ENCODE data around the gene C2orf72. TPM values are rescaled to one million over a fixed set of nuclear protein-coding genes. Genes with fewer than 3 reads are reported as not detected.

The C2orf72 gene
- total RNA-seq, 4 donors from 2014 or later = 2.6 to 9.0 (median 5.8) TPM

DNA sequence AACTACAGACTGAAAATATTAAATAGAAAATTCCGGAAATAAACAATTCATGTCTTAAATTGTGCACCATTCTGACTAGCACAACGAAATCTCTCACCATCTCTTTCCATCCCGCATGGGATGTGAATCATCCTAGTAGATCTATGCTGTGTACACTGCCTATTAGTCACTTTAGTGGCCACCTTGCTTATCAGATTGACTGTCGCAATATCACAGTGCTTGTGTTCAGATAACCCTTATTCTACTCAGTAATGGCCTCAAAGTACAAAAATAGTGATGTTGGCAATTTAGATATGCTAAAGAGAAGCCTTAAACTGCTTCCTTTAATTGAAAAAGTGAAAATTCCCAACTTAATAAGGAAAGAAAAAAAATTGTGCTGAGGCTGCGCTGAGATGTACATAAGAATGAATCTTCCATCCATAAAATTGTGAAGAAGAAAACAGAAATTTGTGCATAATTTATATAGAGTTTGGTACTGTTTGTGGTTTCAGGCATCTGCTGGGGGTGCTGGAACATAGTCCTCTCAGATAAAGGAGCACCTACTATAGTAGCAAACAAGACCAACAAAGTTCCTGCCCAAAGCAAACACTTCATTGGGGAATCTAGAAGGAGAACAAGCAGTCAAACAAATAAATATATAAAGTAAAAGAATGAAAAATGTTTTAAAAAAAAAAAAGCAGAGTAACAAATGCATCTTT is 31.4 kb downstream of the C2orf72 start:
- Histone ChIP-seq H3K36me3 (peaks cover 87% of the 10 kb centered on the region), H3K27me3 (no peaks in the 10 kb centered on the region), H3K9me3 (no peaks in the 10 kb centered on the region), H3K4me3 (no peak overlapping the region), H3K27ac (no peak overlapping the region), H3K4me1 (no peaks in the 10 kb centered on the region)
- DNase-seq (ENCODE audit: low spot score in 2 of 2) = no peak
- TF ChIP-seq POLR2A (IDR thresholded peaks at IDR 0.05) = no peak
- no peak for TF ChIP-seq POLR2AphosphoS5 (IDR thresholded peaks at IDR 0.05)
- no peak for TF ChIP-seq EP300 (IDR thresholded peaks at IDR 0.05)
- TF ChIP-seq, protein P1, sequence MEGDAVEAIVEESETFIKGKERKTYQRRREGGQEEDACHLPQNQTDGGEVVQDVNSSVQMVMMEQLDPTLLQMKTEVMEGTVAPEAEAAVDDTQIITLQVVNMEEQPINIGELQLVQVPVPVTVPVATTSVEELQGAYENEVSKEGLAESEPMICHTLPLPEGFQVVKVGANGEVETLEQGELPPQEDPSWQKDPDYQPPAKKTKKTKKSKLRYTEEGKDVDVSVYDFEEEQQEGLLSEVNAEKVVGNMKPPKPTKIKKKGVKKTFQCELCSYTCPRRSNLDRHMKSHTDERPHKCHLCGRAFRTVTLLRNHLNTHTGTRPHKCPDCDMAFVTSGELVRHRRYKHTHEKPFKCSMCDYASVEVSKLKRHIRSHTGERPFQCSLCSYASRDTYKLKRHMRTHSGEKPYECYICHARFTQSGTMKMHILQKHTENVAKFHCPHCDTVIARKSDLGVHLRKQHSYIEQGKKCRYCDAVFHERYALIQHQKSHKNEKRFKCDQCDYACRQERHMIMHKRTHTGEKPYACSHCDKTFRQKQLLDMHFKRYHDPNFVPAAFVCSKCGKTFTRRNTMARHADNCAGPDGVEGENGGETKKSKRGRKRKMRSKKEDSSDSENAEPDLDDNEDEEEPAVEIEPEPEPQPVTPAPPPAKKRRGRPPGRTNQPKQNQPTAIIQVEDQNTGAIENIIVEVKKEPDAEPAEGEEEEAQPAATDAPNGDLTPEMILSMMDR (IDR thresholded peaks at IDR 0.05) = no peak
- WGBS = 87% methylated on average over 5 of the region's 5 CpGs

DNA sequence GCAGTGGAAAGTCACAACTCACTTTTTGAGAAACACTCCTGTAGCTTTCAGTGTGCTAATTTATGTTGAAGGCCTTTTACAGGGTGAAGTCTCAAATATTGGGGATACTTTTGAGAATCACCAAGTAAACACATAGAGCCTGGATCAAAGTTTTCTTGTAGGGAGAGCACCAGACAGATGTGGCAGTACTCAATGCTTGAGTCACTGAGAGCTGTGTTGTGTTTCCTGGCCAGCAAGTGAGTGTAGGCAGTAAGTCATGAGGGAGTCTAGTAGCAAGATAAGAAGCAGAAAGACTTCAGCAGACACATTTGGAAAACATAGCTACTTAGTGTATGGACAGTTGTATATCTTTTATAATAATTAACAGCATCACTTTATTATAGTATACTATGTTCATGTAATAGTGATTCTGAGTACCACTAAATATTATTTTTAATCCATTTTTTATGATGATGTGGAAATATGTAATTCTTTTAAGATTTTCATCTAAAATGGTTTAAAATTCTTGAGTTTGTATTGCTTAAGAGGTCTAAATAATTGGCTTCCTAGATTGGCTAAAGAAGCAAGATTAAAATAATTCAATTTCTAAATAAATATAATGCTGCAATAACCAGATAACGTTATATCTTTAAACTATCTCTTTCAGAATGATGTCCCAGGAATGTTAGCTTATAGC is 32.2 kb downstream of the C2orf72 start:
- no peaks in the 10 kb centered on the region for H3K9me3 ChIP-seq
- WGBS = 80% methylated on average over 1 of the region's 1 CpG
- no peaks in the 10 kb centered on the region for H3K27me3 ChIP-seq
- no peak overlapping the region for H3K4me3 ChIP-seq
- H3K36me3 ChIP-seq = peaks cover 84% of the 10 kb centered on the region
- no peak for DNase-seq (ENCODE audit: low spot score in 2 of 2)
- H3K4me1 ChIP-seq = no peaks in the 10 kb centered on the region
- no peak overlapping the region for H3K27ac ChIP-seq
- TF ChIP-seq, protein P1 (IDR thresholded peaks at IDR 0.05) = no peak
- TF ChIP-seq POLR2A (IDR thresholded peaks at IDR 0.05) (no peak), POLR2AphosphoS5 (IDR thresholded peaks at IDR 0.05) (no peak), EP300 (IDR thresholded peaks at IDR 0.05) (no peak)

DNA sequence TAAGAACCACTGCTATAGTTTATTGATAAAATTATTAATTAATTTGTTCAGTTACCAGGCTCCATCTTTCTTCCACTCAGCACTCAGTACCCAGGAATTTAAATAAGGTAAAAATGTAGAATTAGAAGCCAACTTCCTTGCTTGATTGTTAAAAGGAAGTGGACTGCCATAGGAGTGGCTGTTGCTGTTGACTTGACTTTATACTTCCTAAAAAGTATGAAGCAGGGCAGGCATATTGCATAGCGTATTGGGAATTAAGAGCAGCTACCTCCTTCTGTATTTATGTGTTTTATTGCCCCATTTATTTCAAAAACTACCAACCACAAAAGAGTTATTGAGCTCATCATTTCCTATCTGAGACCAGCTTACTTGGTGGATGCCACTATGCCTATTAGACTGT is 47.2 kb downstream of the C2orf72 start:
- TF ChIP-seq, protein P1 (IDR thresholded peaks at IDR 0.05) = no peak
- TF ChIP-seq POLR2A (IDR thresholded peaks at IDR 0.05) (no peak), EP300 (IDR thresholded peaks at IDR 0.05) (no peak), POLR2AphosphoS5 (IDR thresholded peaks at IDR 0.05) (no peak)
- WGBS = 88% methylated on average over 1 of the region's 1 CpG
- H3K9me3 ChIP-seq = no peaks in the 10 kb centered on the region
- no peak overlapping the region for H3K27ac ChIP-seq
- DNase-seq (ENCODE audit: low spot score in 2 of 2) = no peak
- peaks cover 99% of the 10 kb centered on the region for H3K36me3 ChIP-seq
- no peaks in the 10 kb centered on the region for H3K27me3 ChIP-seq
- no peaks in the 10 kb centered on the region for H3K4me1 ChIP-seq
- H3K4me3 ChIP-seq = no peak overlapping the region

DNA sequence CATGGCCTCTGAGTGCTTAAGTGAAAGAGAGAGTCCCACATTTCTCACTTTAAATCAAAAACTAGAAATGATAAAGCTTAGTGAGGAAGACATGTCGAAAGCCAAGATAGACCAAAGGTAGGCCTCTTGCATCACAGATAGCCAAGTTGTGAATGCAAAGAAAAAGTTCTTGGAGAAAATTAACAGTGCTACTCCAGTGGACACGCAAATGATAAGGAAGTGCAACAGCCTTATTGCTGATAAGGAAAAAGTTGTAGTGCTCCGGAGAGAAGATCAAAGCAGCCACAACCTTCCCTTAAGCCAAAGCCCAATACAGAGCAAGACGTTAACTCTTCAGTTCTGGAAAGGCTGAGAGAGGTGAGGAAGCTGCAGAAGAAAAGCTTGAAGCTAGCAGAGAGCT is 51.4 kb downstream of the C2orf72 start:
- Histone ChIP-seq H3K27ac (no peak overlapping the region), H3K4me3 (no peak overlapping the region), H3K27me3 (no peaks in the 10 kb centered on the region), H3K9me3 (no peaks in the 10 kb centered on the region), H3K36me3 (peaks cover 79% of the 10 kb centered on the region), H3K4me1 (no peaks in the 10 kb centered on the region)
- 74% methylated on average over 4 of the region's 4 CpGs for WGBS
- TF ChIP-seq POLR2A (IDR thresholded peaks at IDR 0.05) = no peak
- no peak for TF ChIP-seq EP300 (IDR thresholded peaks at IDR 0.05)
- TF ChIP-seq, protein P1 (IDR thresholded peaks at IDR 0.05) = no peak
- TF ChIP-seq POLR2AphosphoS5 (IDR thresholded peaks at IDR 0.05) = no peak
- no peak for DNase-seq (ENCODE audit: low spot score in 2 of 2)

DNA sequence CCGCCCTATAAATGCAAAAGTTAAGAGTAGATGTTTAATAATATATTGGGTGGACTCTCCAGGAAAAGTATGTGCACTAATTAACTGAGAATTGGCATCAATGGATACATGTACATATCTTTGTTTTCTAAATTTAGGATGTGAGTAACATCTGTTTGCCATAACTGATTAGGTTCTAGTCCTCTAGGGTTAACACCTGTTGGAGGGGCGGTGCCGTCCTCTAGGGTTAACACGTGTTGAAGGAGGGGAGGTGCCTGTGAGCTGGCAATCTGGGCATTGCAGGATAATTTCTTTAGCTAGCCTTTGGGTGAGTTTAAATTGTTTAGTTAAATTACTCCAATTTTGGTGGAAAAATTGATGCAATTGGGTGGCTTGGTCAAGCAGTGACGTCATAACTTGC is 56.6 kb downstream of the C2orf72 start:
- H3K27me3 ChIP-seq = no peaks in the 10 kb centered on the region
- WGBS = 90% methylated on average over 5 of the region's 5 CpGs
- H3K4me1 ChIP-seq = no peaks in the 10 kb centered on the region
- no peak for TF ChIP-seq EP300 (IDR thresholded peaks at IDR 0.05)
- no peak for TF ChIP-seq POLR2A (IDR thresholded peaks at IDR 0.05)
- TF ChIP-seq, protein P1 (IDR thresholded peaks at IDR 0.05) = no peak
- no peak for TF ChIP-seq POLR2AphosphoS5 (IDR thresholded peaks at IDR 0.05)
- H3K9me3 ChIP-seq = no peaks in the 10 kb centered on the region
- no peak overlapping the region for H3K4me3 ChIP-seq
- peaks cover 72% of the 10 kb centered on the region for H3K36me3 ChIP-seq
- DNase-seq (ENCODE audit: low spot score in 2 of 2) = no peak
- no peak overlapping the region for H3K27ac ChIP-seq

All from suprapubic skin (tissue), 4 donors.